GM21447 (cell line): ENCODE measurements around the gene SEC61B.
A peak's percentile ranks its signal among the peaks of the same experiment; 100 is the strongest.
"Not testable (repeated sequence)": the region's sequence is repeated elsewhere in the genome, so short reads cannot be mapped to it uniquely, and the experiment has no call there.

Source experiments
- ATAC-seq: cut with Tn5 transposase; IDR thresholded peaks from one replicate; pipeline ENCODE4 v1.9.1; 2021; ENCODE audit not compliant: unreplicated experiment

SEC61B gene

GRCh38 chr9:99190597-99191283 is 31.3 kb upstream of the SEC61B start:
- ATAC-seq, result no peak

- no peak for ATAC-seq
These were observed 29.2 kb upstream of the SEC61B start for GRCh38 chr9:99192786-99193465.

DNA sequence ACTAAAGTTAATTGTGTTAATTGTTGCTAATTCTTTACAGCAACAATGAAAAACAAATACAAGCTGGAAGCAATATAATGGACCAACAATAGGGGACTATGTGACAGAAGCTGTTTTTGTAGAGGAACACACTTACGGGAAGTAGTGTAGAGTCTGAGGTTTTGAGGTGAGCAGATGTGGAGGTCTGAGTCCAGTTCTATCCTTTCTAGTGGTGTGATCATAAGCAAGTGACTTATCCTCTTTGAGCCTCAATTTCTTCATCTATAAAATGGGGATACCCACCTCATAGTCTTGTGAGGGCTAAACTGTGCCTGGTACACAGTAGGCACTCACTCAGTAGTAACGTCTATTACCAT is 28.6 kb upstream of the SEC61B start:
- ATAC-seq, result no peak

- ATAC-seq, result not testable (repeated sequence)
These were observed 25.6 kb upstream of the SEC61B start for GRCh38 chr9:99196484-99196883.

DNA sequence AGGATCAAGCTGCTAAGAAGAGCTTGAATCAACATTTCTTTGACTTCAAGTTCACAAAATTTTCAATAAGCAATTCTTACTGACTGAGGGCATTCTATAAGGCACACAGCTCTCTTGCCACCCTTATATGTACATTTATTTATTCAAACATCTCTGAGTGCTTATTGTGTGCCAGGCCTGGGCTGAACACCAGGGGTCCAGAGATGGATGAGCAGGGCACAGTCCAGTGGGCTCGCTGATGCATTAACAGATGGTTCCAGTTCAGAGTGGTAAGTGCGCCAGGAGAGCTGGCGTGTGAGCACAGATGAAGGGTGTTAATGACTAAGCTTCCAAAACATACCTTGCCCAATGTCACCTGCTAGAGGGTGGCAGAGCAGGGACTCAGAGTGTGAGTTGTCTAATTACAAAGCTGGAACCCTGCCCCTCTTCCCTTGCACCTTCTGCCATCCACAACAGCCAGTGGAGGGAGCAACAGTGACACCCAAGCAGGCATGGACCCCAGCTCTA is 24.9 kb upstream of the SEC61B start:
- no peak for ATAC-seq

DNA sequence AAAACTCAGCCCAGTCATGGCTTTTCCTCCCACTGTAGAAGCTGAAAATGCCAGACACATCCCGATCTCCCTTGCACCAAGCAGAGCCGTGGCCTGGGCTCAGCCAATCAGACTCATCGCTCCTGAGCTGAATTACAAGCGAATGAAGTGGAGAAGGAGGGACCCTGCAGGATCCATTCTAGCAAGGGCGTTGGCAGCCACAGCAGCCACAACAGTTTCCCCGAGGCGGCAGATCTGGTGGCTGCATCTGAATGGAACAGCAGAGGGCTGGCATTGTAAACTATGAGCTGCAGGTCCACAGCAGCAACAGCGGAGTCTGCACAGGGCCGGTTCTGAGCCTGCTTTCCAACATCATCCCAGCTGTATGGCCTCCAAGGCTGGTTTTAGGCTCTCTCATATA is 24.1 kb upstream of the SEC61B start:
- no peak for ATAC-seq

GRCh38 chr9:99199938-99200539 is 22.0 kb upstream of the SEC61B start:
- no peak for ATAC-seq

- no peak for ATAC-seq
These were observed 20.5 kb upstream of the SEC61B start for GRCh38 chr9:99201603-99202002.

DNA sequence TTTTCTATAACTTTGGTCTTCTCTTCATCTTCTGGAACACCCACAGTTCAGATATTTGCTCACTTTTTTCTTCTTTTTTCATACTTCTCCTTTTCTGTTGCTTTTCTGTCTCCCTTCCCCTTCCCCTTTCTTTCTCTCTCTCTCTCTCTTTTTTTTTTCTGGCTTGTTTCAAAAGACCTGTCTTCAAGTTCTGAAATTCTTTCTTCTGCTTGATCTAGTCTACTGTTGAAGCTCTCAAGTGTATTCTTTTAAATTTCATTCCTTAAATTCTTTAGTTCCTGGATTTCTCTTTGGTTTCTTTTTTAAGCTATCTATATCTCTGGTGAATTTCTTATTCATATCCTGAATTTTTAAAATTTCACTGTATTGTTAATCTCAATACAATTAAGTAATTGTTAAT is 11.5 kb upstream of the SEC61B start:
- ATAC-seq, result no peak

DNA sequence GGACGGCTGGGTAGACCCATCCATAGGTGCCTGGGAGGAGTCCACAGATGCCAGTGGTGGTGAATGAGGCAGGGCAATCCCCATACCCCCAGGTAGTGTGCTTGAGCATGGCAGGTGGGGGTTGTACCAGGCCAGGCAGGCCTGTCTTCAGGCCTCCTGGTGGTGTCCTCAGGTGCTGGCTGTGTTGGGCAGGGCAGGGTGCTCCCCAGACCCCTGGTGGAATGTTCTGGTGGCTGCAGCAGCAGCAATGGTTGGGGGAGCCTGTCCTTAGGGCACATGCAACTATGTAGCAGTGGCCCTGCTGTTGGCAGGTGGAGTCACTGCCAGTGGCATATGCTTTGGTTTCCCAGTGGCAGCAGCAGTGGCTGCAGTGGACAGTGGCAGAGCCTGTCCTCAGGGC is 10.3 kb upstream of the SEC61B start:
- ATAC-seq, result no peak

GRCh38 chr9:99213197-99213596 is 8.9 kb upstream of the SEC61B start:
- no peak for ATAC-seq

GRCh38 chr9:99216073-99216472 is 6.0 kb upstream of the SEC61B start:
- ATAC-seq, result no peak

DNA sequence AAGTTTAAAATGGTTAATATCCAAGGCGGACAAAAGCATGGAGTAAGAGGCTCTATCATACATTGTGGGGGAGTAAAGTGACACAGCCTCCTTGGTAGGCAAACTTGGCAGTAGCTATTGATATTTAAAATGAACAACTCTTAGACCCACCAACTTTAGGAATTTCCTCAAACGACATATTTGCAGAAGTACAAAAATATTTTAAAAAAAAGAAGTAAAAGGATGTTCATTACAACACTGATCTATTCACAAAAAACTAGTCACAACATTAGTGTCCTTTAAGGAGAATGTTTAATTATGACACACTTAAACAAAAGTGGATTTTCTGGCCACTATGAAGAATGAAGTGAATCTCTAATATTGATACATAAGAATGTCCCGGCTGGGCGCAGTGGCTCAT is 2.1 kb upstream of the SEC61B start:
- no peak for ATAC-seq

DNA sequence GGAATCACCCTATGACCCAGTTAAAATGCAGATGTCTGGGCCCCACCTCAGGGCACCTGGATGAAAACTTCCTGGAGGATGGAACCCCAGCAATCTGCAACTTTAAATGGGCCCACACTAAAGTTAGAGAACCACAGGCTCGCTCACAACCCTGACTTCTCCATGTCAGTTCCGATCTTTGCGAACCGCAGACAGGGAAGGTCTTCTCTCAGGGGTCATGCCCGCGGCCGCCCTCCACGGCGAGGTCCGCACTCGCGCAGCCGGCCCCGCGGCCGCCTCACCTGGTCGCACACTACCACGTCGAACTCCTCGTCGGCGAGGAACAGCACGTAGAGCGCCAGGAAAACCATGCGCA is 839 bp upstream of the SEC61B start:
- ATAC-seq, result no peak

DNA sequence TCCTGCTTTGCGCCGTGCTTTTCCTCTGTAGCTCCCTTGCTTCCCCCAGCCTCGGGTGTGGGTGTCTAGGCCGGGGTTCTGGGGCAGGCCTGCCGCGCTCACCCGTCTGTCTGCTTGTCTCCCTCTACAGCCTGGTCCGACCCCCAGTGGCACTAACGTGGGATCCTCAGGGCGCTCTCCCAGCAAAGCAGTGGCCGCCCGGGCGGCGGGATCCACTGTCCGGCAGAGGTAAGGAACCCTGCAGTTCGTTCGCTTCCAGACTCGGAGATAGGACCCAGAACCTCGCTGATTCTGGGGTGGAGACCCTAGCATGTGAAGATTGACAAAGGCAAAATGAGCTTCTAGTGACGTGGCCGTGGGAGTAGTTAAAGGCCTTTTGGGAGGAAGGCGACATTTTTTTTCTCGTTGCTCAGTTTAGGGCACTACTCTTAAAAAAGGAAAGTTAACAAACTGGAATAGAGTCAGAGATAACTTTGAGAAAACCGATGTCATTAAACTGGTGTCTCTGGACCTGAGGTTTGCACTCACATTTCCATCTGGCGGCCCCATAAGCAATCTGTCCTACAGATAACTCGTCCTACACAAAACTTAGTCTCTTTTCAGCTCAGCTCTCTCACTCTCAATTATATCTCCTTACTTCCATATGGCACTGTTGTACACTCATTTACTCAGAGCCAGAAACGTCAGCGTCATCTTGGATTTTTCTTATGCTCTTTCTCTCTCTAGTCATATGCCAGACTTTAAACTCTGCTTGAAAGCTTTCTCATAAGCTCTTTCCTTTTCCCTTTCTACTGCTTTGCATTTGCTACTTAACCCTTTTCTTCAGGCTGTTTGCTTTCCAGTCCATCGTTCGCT is 561 bp downstream of the SEC61B start:
- peak; percentile 19 for ATAC-seq

DNA sequence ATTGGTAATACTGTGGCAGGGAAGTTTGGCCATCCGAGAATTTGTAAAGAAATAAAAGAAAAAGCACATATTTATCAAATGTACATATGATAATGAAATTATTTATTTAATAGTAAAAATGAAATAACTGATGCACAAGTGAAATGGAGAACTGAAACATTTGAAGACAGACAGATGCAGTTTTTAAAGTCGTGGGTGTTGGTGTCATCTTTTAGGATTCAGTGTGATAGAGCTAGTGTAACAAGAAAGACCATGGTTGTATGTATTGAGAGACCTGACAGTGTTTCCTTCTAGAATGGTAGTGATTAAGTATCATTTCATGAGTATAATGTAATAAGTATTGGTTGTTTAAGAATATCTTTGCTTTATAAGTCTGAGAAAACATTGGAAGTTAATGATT is 2.4 kb downstream of the SEC61B start:
- ATAC-seq, result no peak

DNA sequence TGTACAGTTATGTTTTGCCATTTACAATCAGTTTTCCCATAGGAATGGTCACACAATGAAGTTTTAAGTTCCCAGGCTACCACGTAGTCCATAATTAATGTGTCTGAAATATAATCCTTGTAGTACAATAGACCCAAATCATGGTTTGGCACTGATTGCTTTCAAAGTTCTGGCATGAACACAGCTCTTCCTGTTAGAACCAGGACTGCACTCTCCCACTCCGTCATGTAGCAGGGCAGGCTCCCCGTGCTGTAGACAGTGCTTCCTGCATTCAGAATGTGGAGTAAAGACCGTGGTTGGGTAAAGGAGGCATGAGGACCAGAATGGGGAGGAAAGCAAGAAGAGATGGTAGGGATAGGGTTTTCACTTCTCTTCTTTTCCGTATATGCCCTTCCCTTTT is 4.0 kb downstream of the SEC61B start:
- no peak for ATAC-seq

- no peak for ATAC-seq
These were observed 8.1 kb downstream of the SEC61B start for GRCh38 chr9:99230206-99230605.

GRCh38 chr9:99231711-99232110 is 9.6 kb downstream of the SEC61B start:
- no peak for ATAC-seq

DNA sequence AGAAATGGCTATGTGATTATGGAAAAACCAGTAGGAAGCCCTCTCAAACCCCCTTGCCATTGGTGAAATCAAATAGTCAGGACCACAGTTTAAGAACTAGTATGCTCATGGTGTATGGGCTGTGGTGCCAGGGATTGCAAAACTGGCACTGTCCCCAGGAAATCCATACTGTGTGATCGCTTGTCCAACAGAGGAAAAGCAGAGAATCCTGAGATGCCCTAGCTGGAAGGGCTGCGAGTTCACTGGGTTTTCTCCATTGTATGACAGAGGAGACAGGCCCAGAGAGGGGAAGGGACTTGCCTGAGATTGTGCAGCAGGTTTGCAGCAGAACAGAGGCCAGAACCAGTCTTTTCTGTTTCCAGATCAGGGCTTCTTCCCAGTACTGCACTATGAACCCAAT is 12.5 kb downstream of the SEC61B start:
- no peak for ATAC-seq

DNA sequence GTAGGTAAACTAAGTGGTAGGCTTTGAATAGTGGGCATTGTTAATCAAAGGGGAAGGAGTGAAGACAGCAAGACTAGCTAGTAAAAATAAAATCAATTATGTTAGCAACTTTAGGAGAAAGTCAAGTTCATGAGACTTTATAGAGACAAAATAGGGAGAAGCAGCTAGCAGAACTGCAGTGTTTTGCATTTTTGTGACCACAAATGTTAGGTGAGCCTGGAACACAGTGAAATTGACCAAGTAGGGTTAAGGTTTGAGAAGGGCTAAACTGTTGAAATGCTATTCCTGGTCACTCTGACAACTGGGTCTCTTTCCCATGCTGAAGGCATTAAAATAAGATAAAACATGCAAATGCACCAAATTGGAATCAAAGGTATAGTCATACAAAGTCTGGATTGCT is 13.0 kb downstream of the SEC61B start:
- ATAC-seq, result no peak
